Measurements from ENCODE around the gene TMEM181.

- TF ChIP-seq CTCF (IDR thresholded peaks at IDR 0.05) (no peak), POLR2AphosphoS5 (IDR thresholded peaks at IDR 0.05) (no peak), POLR2A (IDR thresholded peaks at IDR 0.05; ENCODE audit: low read depth) (no peak)
These were observed 5.7 kb downstream of the TMEM181 start for GRCh38 chr6:158565482-158566040.

All from esophagus muscularis mucosa (tissue), 3 donors.